GM12872 (cell line): ENCODE results near the gene TEDC1.

Experiments used
- CTCF ChIP-seq: IDR thresholded peaks from 3 replicates; pipeline ENCODE4 v1.5.1; 2011; ENCODE audit warnings: low read depth, mild to moderate bottlenecking, low read length, moderate library complexity; ENCODE audit not compliant: insufficient read depth

The TEDC1 gene

DNA sequence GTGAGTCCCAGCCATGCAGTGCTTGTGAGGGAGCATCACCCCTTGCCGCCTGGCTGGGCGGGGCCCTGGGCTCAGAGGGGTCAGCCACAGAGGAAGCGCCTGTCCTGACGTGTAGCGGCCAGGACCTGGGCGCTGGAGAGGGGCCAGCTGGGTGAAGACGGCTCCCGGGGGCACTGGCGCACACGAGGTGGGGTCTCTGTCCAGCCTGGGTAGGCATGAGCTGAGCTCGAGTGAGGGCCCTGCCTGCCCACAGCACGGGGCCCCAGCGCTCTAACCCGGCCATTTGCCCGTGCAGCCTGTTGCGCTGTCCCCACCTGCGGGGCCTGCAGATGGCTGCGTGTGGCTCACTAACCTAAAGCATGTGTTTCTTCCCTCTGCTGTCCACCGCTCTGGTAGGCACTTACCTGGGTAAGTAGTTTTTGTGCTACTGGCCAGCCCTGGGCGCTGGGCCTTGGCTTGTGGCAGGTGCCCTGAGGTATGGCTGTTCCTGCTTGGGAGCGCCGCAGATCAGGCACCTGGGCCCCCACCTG, 23.0 kb upstream of the TEDC1 start:
- no peak for TF ChIP-seq CTCF

DNA sequence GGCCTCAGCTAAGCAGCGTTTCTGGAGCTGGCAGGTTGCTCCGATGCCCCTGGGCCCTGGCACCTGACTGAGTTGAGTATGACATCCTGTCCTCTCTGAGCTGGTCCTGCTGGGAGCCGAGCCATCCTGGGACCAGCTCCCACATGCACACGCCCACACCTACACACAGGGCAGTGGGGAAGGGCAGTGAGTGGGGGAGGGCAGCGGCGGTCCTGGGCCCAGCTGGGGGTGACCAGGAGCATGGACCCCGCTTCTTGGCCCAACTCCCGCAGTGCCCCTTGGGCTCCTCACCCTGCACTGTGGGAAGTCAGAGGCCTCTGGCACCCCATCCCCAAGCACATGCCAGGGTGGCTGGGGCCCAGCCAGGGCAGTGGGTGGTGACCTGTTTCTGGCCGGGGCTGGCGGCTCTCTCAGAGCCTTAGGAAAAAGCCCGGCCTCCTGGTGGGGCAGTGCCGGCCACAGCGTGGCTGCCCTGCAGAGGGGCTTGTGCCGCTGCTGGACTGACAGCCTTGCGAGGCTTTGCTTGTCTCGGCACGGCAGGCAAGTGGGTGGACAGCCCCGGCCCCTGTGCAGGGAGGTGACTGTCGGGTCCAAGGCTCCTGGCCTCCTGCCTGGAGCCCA, 22.3 kb upstream of the TEDC1 start:
- no peak for TF ChIP-seq CTCF

- TF ChIP-seq CTCF: no peak
Measured at GRCh38 chr14:105469456-105470349, 21.3 kb upstream of the TEDC1 start.

GRCh38 chr14:105470350-105471296, 20.4 kb upstream of the TEDC1 start:
- TF ChIP-seq CTCF: no peak

- 0 out of 3 replicates have a peak, but pooled peaks have one; percentile 29 for TF ChIP-seq CTCF
Measured at GRCh38 chr14:105471297-105471821, 19.7 kb upstream of the TEDC1 start.

GRCh38 chr14:105471823-105472485, 19.1 kb upstream of the TEDC1 start:
- TF ChIP-seq CTCF: no peak
